Activated B cell treated with CpG ODN at 0.5 μM for 24 hours (primary cell): ENCODE measurements around the gene ATXN8OS. TPM values are rescaled to one million over a fixed set of nuclear protein-coding genes. Genes with fewer than 3 reads are reported as not detected.
"Not testable (repeated sequence)": the region's sequence is repeated elsewhere in the genome, so short reads cannot be mapped to it uniquely, and the experiment has no call there.

Experiments
- ATAC-seq: fragments of 200-7000 bp; cut with Tn5 transposase; one replicate; pipeline ENCODE4 v1.10.0; 2021; ENCODE audit warnings: low read depth, mild to moderate bottlenecking, moderate library complexity
- CTCF ChIA-PET: fragments of 350-600 bp; sonication (Branson Sonifier 250); formaldehyde crosslinking; loops from one replicate; lab custom pipeline; 2021; ENCODE audit warnings: antibody characterized with exemption; lab: Charles Lee
- POLR2A ChIA-PET: fragments of 350-600 bp; sonication (Branson Sonifier 250); formaldehyde crosslinking; loops from one replicate; lab custom pipeline; 2021; ENCODE audit warnings: antibody characterized with exemption; lab: Charles Lee
- DNase-seq: peaks from one replicate; pipeline ENCODE4 v3.0.0; 2022
- H3K27ac Mint-ChIP-seq: one replicate; pipeline ENCODE4 v1.8.0; 2020; ENCODE audit warnings: mixed read lengths
- H3K27me3 Mint-ChIP-seq: one replicate; pipeline ENCODE4 v1.8.0; 2021; ENCODE audit warnings: mixed read lengths
- H3K36me3 Mint-ChIP-seq: one replicate; pipeline ENCODE4 v1.8.0; 2021; ENCODE audit warnings: low read depth, mixed read lengths
- H3K4me1 Mint-ChIP-seq: one replicate; pipeline ENCODE4 v1.8.0; 2021; ENCODE audit warnings: mixed read lengths
- H3K4me3 Mint-ChIP-seq: one replicate; pipeline ENCODE4 v1.8.0; 2020; ENCODE audit warnings: mild to moderate bottlenecking, mixed read lengths
- H3K9me3 Mint-ChIP-seq: one replicate; pipeline ENCODE4 v1.8.0; 2020; ENCODE audit warnings: mixed read lengths
- CTCF ChIP-seq: fragments of 200-600 bp; IDR thresholded peaks from one replicate; pipeline ENCODE4 v1.8.0; 2022; ENCODE audit warnings: antibody characterized with exemption, mild to moderate bottlenecking
- intact Hi-C: fragments of 100-400 bp; cut with micrococcal nuclease; formaldehyde crosslinking; loops from one replicate; pipeline ENCODE4 v1.15.1; 2024
- total RNA-seq: library from RNA; stranded (reverse); gene quantifications from 2 replicates; pipeline ENCODE4 v1.2.3, GENCODE V29; 2022

ATXN8OS gene
- total RNA-seq, 1 donor from 2014 or later, result not detected

- ChIA-PET CTCF (no interaction called here), POLR2A (no interaction called here)
- intact Hi-C loops, result no loop called here
- no peak for TF ChIP-seq CTCF
- Mint-ChIP-seq H3K4me1 (no peaks in the 10 kb centered on the region), H3K27me3 (no peaks in the 10 kb centered on the region), H3K9me3 (no peaks in the 10 kb centered on the region), H3K27ac (no peak overlapping the region), H3K36me3 (no peaks in the 10 kb centered on the region), H3K4me3 (no peak overlapping the region)
- DNase-seq (no peak), ATAC-seq (no peak)
Observed at GRCh38 chr13:70125693-70126092, 18.1 kb downstream of the ATXN8OS start.

- no peak for ATAC-seq
- H3K4me3 Mint-ChIP-seq, result no peak overlapping the region
- intact Hi-C loops, result no loop called here
- H3K27me3 Mint-ChIP-seq, result no peaks in the 10 kb centered on the region
- no peak for DNase-seq
- H3K9me3 Mint-ChIP-seq, result peaks cover 4% of the 10 kb centered on the region
- H3K4me1 Mint-ChIP-seq, result no peaks in the 10 kb centered on the region
- no peaks in the 10 kb centered on the region for H3K36me3 Mint-ChIP-seq
- no peak overlapping the region for H3K27ac Mint-ChIP-seq
- POLR2A ChIA-PET, result no interaction called here
- CTCF ChIA-PET, result no interaction called here
- no peak for TF ChIP-seq CTCF
Observed at GRCh38 chr13:70128098-70128497, 20.5 kb downstream of the ATXN8OS start.

- H3K27me3 Mint-ChIP-seq, H3K4me3 Mint-ChIP-seq, H3K9me3 Mint-ChIP-seq, intact Hi-C loops, DNase-seq, ATAC-seq, H3K4me1 Mint-ChIP-seq, H3K27ac Mint-ChIP-seq, CTCF ChIA-PET, H3K36me3 Mint-ChIP-seq, POLR2A ChIA-PET: not testable (repeated sequence)
Observed at GRCh38 chr13:70142658-70143057, 35.0 kb downstream of the ATXN8OS start.

GRCh38 chr13:70162141-70162540, 54.5 kb downstream of the ATXN8OS start:
- intact Hi-C loops, result no loop called here

GRCh38 chr13:70170689-70171088, 63.1 kb downstream of the ATXN8OS start:
- DNase-seq (no peak), ATAC-seq (no peak)
- H3K36me3 Mint-ChIP-seq, result no peaks in the 10 kb centered on the region
- no peak overlapping the region for H3K27ac Mint-ChIP-seq
- TF ChIP-seq CTCF, result no peak
- H3K4me1 Mint-ChIP-seq, result no peaks in the 10 kb centered on the region
- ChIA-PET POLR2A (no interaction called here), CTCF (no interaction called here)
- no peaks in the 10 kb centered on the region for H3K27me3 Mint-ChIP-seq
- H3K4me3 Mint-ChIP-seq, result no peak overlapping the region
- intact Hi-C loops, result no loop called here
- H3K9me3 Mint-ChIP-seq, result peaks cover 6% of the 10 kb centered on the region

More at GRCh38 chr13:70162141-70162540, 54.5 kb downstream of the ATXN8OS start:
- POLR2A ChIA-PET, result no interaction called here
- H3K36me3 Mint-ChIP-seq, result no peaks in the 10 kb centered on the region
- CTCF ChIA-PET, result no interaction called here
- no peak overlapping the region for H3K4me3 Mint-ChIP-seq
- H3K27me3 Mint-ChIP-seq, result no peaks in the 10 kb centered on the region
- DNase-seq (no peak), ATAC-seq (no peak)
- peaks cover 9% of the 10 kb centered on the region for H3K9me3 Mint-ChIP-seq
- H3K27ac Mint-ChIP-seq, result no peak overlapping the region
- no peak for TF ChIP-seq CTCF
- H3K4me1 Mint-ChIP-seq, result no peaks in the 10 kb centered on the region

- Mint-ChIP-seq H3K27ac (no peak overlapping the region), H3K36me3 (no peaks in the 10 kb centered on the region), H3K4me1 (no peaks in the 10 kb centered on the region), H3K9me3 (peaks cover 6% of the 10 kb centered on the region), H3K27me3 (no peaks in the 10 kb centered on the region), H3K4me3 (no peak overlapping the region)
- DNase-seq, result no peak
- no peak for TF ChIP-seq CTCF
- ChIA-PET CTCF (no interaction called here), POLR2A (no interaction called here)
- intact Hi-C loops, result no loop called here
- no peak for ATAC-seq
Observed at GRCh38 chr13:70171151-70171550, 63.5 kb downstream of the ATXN8OS start.
